Forelimb muscle (tissue), 1 donor: ENCODE measurements around the gene IPPK. TPM values are rescaled to one million over a fixed set of nuclear protein-coding genes. Genes with fewer than 3 reads are reported as not detected.
"Not testable (repeated sequence)": the region's sequence is repeated elsewhere in the genome, so short reads cannot be mapped to it uniquely, and the experiment has no call there.

Source experiments
- DNase-seq: peaks from one replicate; pipeline ENCODE4 v3.0.0-alpha.2; 2013; ENCODE audit warnings: low read depth
- polyA plus RNA-seq: library from polyadenylated mRNA; unstranded; fragments of 120-200 nt; gene quantifications from one replicate; pipeline ENCODE4 v1.2.1, GENCODE V29; 2013; ENCODE audit not compliant: insufficient read length

Gene IPPK
- polyA plus RNA-seq, 1 donor, result 7.2 TPM

- no peak for DNase-seq
Measured at GRCh38 chr9:92598382-92598781, 71.5 kb downstream of the IPPK start.

GRCh38 chr9:92595930-92596329 is 74.0 kb downstream of the IPPK start:
- DNase-seq, result no peak

- not testable (repeated sequence) for DNase-seq
Measured at GRCh38 chr9:92595075-92595474, 74.9 kb downstream of the IPPK start.

GRCh38 chr9:92592946-92593861 is 76.7 kb downstream of the IPPK start:
- DNase-seq, result no peak

- DNase-seq, result no peak
Measured at GRCh38 chr9:92592537-92592936, 77.4 kb downstream of the IPPK start.

GRCh38 chr9:92590377-92590776 is 79.6 kb downstream of the IPPK start:
- peak; percentile 95 for DNase-seq

GRCh38 chr9:92589923-92590322 is 80.0 kb downstream of the IPPK start:
- DNase-seq, result no peak

- DNase-seq, result no peak
Measured at GRCh38 chr9:92576175-92576574, 93.8 kb downstream of the IPPK start.

- not testable (repeated sequence) for DNase-seq
Measured at GRCh38 chr9:92573612-92574011, 96.3 kb downstream of the IPPK start.

- not testable (repeated sequence) for DNase-seq
Measured at GRCh38 chr9:92571871-92572270, 98.1 kb downstream of the IPPK start.

- DNase-seq, result no peak
Measured at GRCh38 chr9:92564982-92565381, 104.9 kb downstream of the IPPK start.

GRCh38 chr9:92564504-92564903 is 105.4 kb downstream of the IPPK start:
- no peak for DNase-seq

Other genes with a start within 250 kb of the IPPK start
- gene OMD, start 245.7 kb downstream of the IPPK start, polyA plus RNA-seq, result 3.5 TPM
- 282 TPM for gene ASPN, start 187.6 kb downstream of the IPPK start, polyA plus RNA-seq
- gene ECM2, start 134.1 kb downstream of the IPPK start, polyA plus RNA-seq, result 26.4 TPM
- gene BICD2, start 94.7 kb upstream of the IPPK start, polyA plus RNA-seq, result 25.2 TPM
- 5.0 TPM for gene ZNF484, start 207.9 kb upstream of the IPPK start, polyA plus RNA-seq